HEK293 (cell line): ENCODE data around the gene DOCK4.
A peak's percentile ranks its signal among the peaks of the same experiment; 100 is the strongest.

Experiments used
- CTCF ChIA-PET: fragments of 350-600 bp; formaldehyde crosslinking; extraction: SDS; loops from one replicate; lab custom pipeline; 2021; ENCODE audit warnings: antibody characterized with exemption; lab: Yijun Ruan, JAX
- POLR2A ChIA-PET: fragments of 300-600 bp; formaldehyde crosslinking; extraction: SDS; loops from one replicate; lab custom pipeline; 2020; ENCODE audit warnings: antibody characterized with exemption, inconsistent platforms; lab: Yijun Ruan, JAX
- H3K27ac ChIP-seq: fragments of 200-500 bp; sonication (Bioruptor generic); 2 replicates; pipeline ENCODE4 v1.5.1; 2014; ENCODE audit warnings: low read depth, low read length, control low read depth, inconsistent platforms; ENCODE audit errors: extremely low read depth
- H3K36me3 ChIP-seq, 2 experiments: fragments of 200-500 bp in 1 of 2; sonication (Bioruptor generic) in 1 of 2; 1 replicate in 1 of 2; 2 replicates in 1 of 2; pipeline ENCODE4 v1.5.1; 2014 to 2017; ENCODE audit warnings: inconsistent platforms in 2 of 2, low read length in 2 of 2; ENCODE audit not compliant: control insufficient read depth in 2 of 2, insufficient read depth in 1 of 2
- H3K4me1 ChIP-seq: fragments of 200-500 bp; sonication (Bioruptor generic); 2 replicates; pipeline ENCODE4 v1.5.1; 2014; ENCODE audit warnings: mild to moderate bottlenecking, low read length, inconsistent platforms; ENCODE audit not compliant: control insufficient read depth, insufficient read depth
- H3K4me3 ChIP-seq: 2 replicates; pipeline ENCODE4 v1.5.1; 2011; ENCODE audit warnings: low read depth, mild to moderate bottlenecking, control low read depth, low read length, moderate library complexity
- H3K9me3 ChIP-seq: fragments of 200-500 bp; sonication (Bioruptor generic); 2 replicates; pipeline ENCODE4 v1.5.1; 2014; ENCODE audit warnings: low read depth, low read length, inconsistent platforms; ENCODE audit not compliant: control insufficient read depth, insufficient read depth
- CTCF ChIP-seq: fragments of 450-650 bp; formaldehyde crosslinking; IDR thresholded peaks from 2 replicates; pipeline ENCODE4 v1.5.1; 2016; ENCODE audit warnings: missing biosample characterization, missing genetic modification characterization
- MYNN ChIP-seq: fragments of 450-650 bp; formaldehyde crosslinking; IDR thresholded peaks from 2 replicates; pipeline ENCODE4 v1.5.1; 2016; ENCODE audit warnings: missing biosample characterization, missing genetic modification characterization, borderline replicate concordance
- OSR2 ChIP-seq: fragments of 450-650 bp; formaldehyde crosslinking; IDR thresholded peaks from 2 replicates; pipeline ENCODE4 v1.5.1; 2016; ENCODE audit warnings: missing biosample characterization, missing genetic modification characterization
- RBAK ChIP-seq: fragments of 450-650 bp; formaldehyde crosslinking; IDR thresholded peaks from 2 replicates; pipeline ENCODE4 v1.5.1; 2016; ENCODE audit warnings: missing biosample characterization, missing genetic modification characterization
- SCRT1 ChIP-seq: fragments of 450-650 bp; formaldehyde crosslinking; IDR thresholded peaks from 2 replicates; pipeline ENCODE4 v1.5.1; 2016; ENCODE audit warnings: missing biosample characterization, missing genetic modification characterization, borderline replicate concordance
- SETDB1 ChIP-seq: IDR thresholded peaks from one replicate; pipeline ENCODE4 v1.6.1; 2017; ENCODE audit warnings: mild to moderate bottlenecking, low read length, moderate library complexity, mixed read lengths; ENCODE audit not compliant: insufficient read length
- SP7 ChIP-seq: fragments of 450-650 bp; formaldehyde crosslinking; IDR thresholded peaks from 2 replicates; pipeline ENCODE4 v1.5.1; 2016; ENCODE audit warnings: missing biosample characterization, missing genetic modification characterization
- ZBTB7A ChIP-seq: fragments of 450-650 bp; formaldehyde crosslinking; IDR thresholded peaks from 2 replicates; pipeline ENCODE4 v1.5.1; 2016; ENCODE audit warnings: low read depth, missing biosample characterization, missing genetic modification characterization
- ZFP41 ChIP-seq: fragments of 450-650 bp; formaldehyde crosslinking; IDR thresholded peaks from 2 replicates; pipeline ENCODE4 v1.5.1; 2016; ENCODE audit warnings: missing biosample characterization, missing genetic modification characterization, borderline replicate concordance
- ZNF10 ChIP-seq: fragments of 450-650 bp; formaldehyde crosslinking; IDR thresholded peaks from 2 replicates; pipeline ENCODE4 v1.5.1; 2017; ENCODE audit warnings: missing biosample characterization, missing genetic modification characterization
- ZNF16 ChIP-seq: fragments of 450-650 bp; formaldehyde crosslinking; IDR thresholded peaks from 2 replicates; pipeline ENCODE4 v1.5.1; 2016; ENCODE audit warnings: low read depth, missing biosample characterization, missing genetic modification characterization
- ZNF175 ChIP-seq: fragments of 450-650 bp; formaldehyde crosslinking; IDR thresholded peaks from 2 replicates; pipeline ENCODE4 v1.5.1; 2016; ENCODE audit warnings: missing biosample characterization, missing genetic modification characterization
- ZNF184 ChIP-seq: fragments of 450-650 bp; IDR thresholded peaks from 2 replicates; pipeline ENCODE4 v1.5.1; 2018; ENCODE audit warnings: missing biosample characterization, mild to moderate bottlenecking, missing genetic modification characterization
- ZNF280D ChIP-seq: fragments of 450-650 bp; formaldehyde crosslinking; IDR thresholded peaks from 2 replicates; pipeline ENCODE4 v1.5.1; 2016; ENCODE audit warnings: missing biosample characterization, missing genetic modification characterization
- ZNF324 ChIP-seq: fragments of 450-650 bp; formaldehyde crosslinking; IDR thresholded peaks from 2 replicates; pipeline ENCODE4 v1.5.1; 2016; ENCODE audit warnings: missing biosample characterization, missing genetic modification characterization
- ZNF335 ChIP-seq: fragments of 450-650 bp; formaldehyde crosslinking; conservative IDR thresholded peaks from 2 replicates; pipeline ENCODE4 v1.5.1; 2016; ENCODE audit warnings: missing biosample characterization, missing genetic modification characterization
- ZNF341 ChIP-seq: fragments of 450-650 bp; formaldehyde crosslinking; IDR thresholded peaks from 2 replicates; pipeline ENCODE4; 2016; ENCODE audit warnings: low read depth, missing biosample characterization, missing genetic modification characterization
- ZNF394 ChIP-seq: fragments of 450-650 bp; formaldehyde crosslinking; IDR thresholded peaks from 2 replicates; pipeline ENCODE4 v1.5.1; 2016; ENCODE audit warnings: missing biosample characterization, missing genetic modification characterization, mild to moderate bottlenecking, moderate library complexity, borderline replicate concordance
- ZNF529 ChIP-seq: fragments of 450-650 bp; formaldehyde crosslinking; IDR thresholded peaks from 2 replicates; pipeline ENCODE4 v1.5.1; 2017; ENCODE audit warnings: missing genetic modification characterization, missing biosample characterization; ENCODE audit not compliant: insufficient replicate concordance
- ZNF558 ChIP-seq: fragments of 450-650 bp; formaldehyde crosslinking; IDR thresholded peaks from 2 replicates; pipeline ENCODE4 v1.5.1; 2016; ENCODE audit warnings: missing biosample characterization, missing genetic modification characterization
- ZNF626 ChIP-seq: fragments of 450-650 bp; sonication (Bioruptor Pico); formaldehyde crosslinking; IDR thresholded peaks from 2 replicates; pipeline ENCODE4 v1.5.1; 2018; ENCODE audit warnings: missing biosample characterization, missing genetic modification characterization, inconsistent platforms
- ZNF701 ChIP-seq: fragments of 450-650 bp; formaldehyde crosslinking; IDR thresholded peaks from 2 replicates; pipeline ENCODE4 v1.5.1; 2016; ENCODE audit warnings: missing biosample characterization, missing genetic modification characterization
- ZNF707 ChIP-seq: fragments of 450-650 bp; formaldehyde crosslinking; IDR thresholded peaks from 2 replicates; pipeline ENCODE4 v1.5.1; 2016; ENCODE audit warnings: missing biosample characterization, missing genetic modification characterization
- ZNF776 ChIP-seq: fragments of 450-650 bp; formaldehyde crosslinking; IDR thresholded peaks from 2 replicates; pipeline ENCODE4 v1.5.0; 2017; ENCODE audit warnings: missing biosample characterization, missing genetic modification characterization, borderline replicate concordance
- ZNF791 ChIP-seq: fragments of 450-650 bp; formaldehyde crosslinking; IDR thresholded peaks from 2 replicates; pipeline ENCODE4 v1.5.1; 2016; ENCODE audit warnings: missing biosample characterization, missing genetic modification characterization
- ZNF830 ChIP-seq: fragments of 450-650 bp; IDR thresholded peaks from 2 replicates; pipeline ENCODE4 v1.5.0; 2018; ENCODE audit warnings: missing biosample characterization, missing genetic modification characterization, low read depth, mild to moderate bottlenecking, moderate library complexity
- ZNF843 ChIP-seq: fragments of 450-650 bp; formaldehyde crosslinking; IDR thresholded peaks from 2 replicates; pipeline ENCODE4 v1.5.1; 2016; ENCODE audit warnings: missing biosample characterization, missing genetic modification characterization
- ZSCAN16 ChIP-seq: fragments of 450-650 bp; formaldehyde crosslinking; IDR thresholded peaks from 2 replicates; pipeline ENCODE4 v1.5.1; 2016; ENCODE audit warnings: missing biosample characterization, missing genetic modification characterization

Gene DOCK4

GRCh38 chr7:111796671-111797070 is 409.5 kb downstream of the DOCK4 start (continued):
- TF ChIP-seq ZNF280D (tag by site-specific recombination): peak; percentile 97
- TF ChIP-seq ZNF558 (tag by site-specific recombination): peak; percentile 41; the same call in 1 of the 2 replicates
- TF ChIP-seq ZNF335 (tag by site-specific recombination): no peak
- TF ChIP-seq ZNF184: 0 out of 2 replicates have a peak, but pooled peaks have one; percentile 14
- no peak for TF ChIP-seq SP7 (tag by site-specific recombination)
- TF ChIP-seq ZNF701 (tag by site-specific recombination): no peak
- TF ChIP-seq ZNF529: peak; percentile 58
- TF ChIP-seq CTCF (tag by site-specific recombination): no peak
- TF ChIP-seq ZNF626 (tag by site-specific recombination): peak; percentile 95
- TF ChIP-seq SETDB1: peak; percentile 77
- TF ChIP-seq, all 188 proteins: peak for 9

GRCh38 chr7:111789870-111790269 is 416.3 kb downstream of the DOCK4 start:
- ChIA-PET POLR2A (no interaction called here), CTCF (interaction anchor here (1.3 kb wide), 1 partner anchor 12 kb away, joined by 3 read pairs; no protein-coding TSS in a partner anchor)
- no peak for TF ChIP-seq ZBTB7A (tag by site-specific recombination)
- TF ChIP-seq ZNF175 (tag by site-specific recombination): no peak
- no peak for TF ChIP-seq ZNF843 (tag by site-specific recombination)
- TF ChIP-seq SCRT1: no peak
- TF ChIP-seq ZNF791 (tag by site-specific recombination): no peak
- TF ChIP-seq OSR2 (tag by site-specific recombination): no peak
- TF ChIP-seq ZNF707 (tag by site-specific recombination): no peak
- TF ChIP-seq ZNF394: no peak
- no peak for TF ChIP-seq ZFP41 (tag by site-specific recombination)
- no peak for TF ChIP-seq ZNF324
- TF ChIP-seq ZNF16 (tag by site-specific recombination): no peak
- no peak for TF ChIP-seq ZNF10 (tag by site-specific recombination)
- TF ChIP-seq ZNF341 (tag by site-specific recombination): no peak
- no peak for TF ChIP-seq RBAK (tag by site-specific recombination)
- TF ChIP-seq MYNN (tag by site-specific recombination): no peak
- TF ChIP-seq ZSCAN16: no peak
- no peak for TF ChIP-seq ZNF776 (tag by site-specific recombination)
- TF ChIP-seq ZNF830 (tag by site-specific recombination): no peak
- H3K4me3 ChIP-seq: no peak overlapping the region
- H3K36me3 ChIP-seq: no peaks in the 10 kb centered on the region
- H3K4me1 ChIP-seq: no peaks in the 10 kb centered on the region
- H3K27ac ChIP-seq: no peak overlapping the region
- no peaks in the 10 kb centered on the region for H3K9me3 ChIP-seq
